GM19463 (cell line): ENCODE measurements around the gene UBR2.
A peak's percentile ranks its signal among the peaks of the same experiment; 100 is the strongest.

Experiments used
- ATAC-seq: cut with Tn5 transposase; IDR thresholded peaks from one replicate; pipeline ENCODE4 v1.9.1; 2021; ENCODE audit warnings: mild to moderate bottlenecking, moderate library complexity; ENCODE audit not compliant: unreplicated experiment

The UBR2 gene

DNA sequence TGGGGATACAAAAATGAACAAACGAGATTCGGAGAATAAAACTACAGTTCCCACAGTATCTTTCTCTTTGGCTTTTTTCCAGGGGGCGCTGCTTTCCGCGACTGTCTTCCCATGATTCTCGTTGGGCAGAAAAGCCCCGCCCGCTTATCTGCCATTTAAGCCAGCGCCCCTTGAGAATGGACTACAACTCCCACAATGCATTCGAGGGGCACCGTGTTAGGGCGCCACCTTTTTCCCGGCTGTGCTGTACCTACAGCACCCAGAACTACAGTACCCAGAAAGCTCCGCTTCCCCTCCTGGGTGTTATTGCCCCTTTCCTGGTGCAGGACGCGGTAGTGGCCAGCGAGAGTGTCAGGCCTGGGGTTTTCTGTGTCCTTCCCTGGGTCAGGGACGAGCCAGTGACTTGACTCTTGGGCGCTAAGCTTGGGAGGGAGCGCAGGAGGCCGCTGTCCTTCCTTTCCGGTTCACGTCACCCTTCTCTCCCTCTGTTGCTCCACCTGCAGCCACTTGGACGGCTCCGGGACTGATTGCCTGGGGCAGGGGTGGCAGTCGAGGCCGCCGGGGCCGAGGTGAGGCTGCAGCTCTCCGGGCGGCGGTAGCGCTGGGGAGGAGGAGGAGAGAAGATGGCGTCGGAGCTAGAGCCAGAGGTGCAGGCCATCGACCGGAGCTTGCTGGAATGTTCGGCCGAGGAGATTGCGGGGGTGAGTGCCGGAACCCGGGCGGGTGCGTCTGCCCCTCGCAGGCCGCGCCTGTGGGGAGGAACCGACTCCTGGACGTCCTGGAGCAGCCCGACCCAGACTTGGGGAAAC, at the start of gene UBR2:
TSS of gene UBR2 (plus strand) at position 333 of the 809 bp plus-strand sequence. CDS start at position 624, 291 bp downstream.
- peak; percentile 96 for ATAC-seq

DNA sequence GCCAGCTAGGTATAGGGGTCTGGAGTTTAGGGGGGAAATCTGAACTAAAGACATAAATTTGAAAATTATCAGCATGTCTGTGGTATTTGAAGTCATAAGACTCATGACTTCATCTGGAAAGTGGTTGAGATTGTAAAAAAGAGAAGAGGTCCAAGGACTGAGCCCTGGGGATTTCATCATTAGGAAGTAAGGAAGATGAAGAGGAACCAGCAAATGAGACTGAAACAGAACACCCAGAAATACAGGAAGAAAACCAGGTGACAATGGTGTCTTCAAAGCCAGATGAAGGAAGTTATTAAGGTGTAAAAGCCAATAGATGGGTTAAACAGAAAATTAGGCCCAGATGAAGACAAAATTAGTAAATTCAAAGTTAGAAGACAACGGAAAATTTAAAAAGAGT, 49.1 kb upstream of the UBR2 start:
- ATAC-seq = no peak

DNA sequence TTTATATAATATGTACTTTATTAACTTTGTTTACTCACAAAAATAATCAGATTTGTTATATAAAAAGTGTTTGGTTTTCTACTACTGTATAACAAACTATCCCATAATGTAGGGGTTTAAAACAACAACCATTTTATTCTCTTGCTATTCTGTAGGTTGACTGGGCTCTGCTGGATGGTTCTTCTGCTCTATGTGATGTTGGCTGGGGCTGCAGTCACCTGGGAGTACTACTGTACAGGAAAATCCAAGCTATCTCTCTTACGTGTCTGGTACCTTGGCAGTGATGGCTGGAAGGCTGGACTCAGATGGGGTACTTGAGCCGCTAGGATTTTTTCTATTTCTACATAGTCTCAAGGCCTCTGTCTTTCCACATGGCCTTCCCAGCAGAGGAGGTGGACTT, 44.0 kb upstream of the UBR2 start:
- no peak for ATAC-seq

DNA sequence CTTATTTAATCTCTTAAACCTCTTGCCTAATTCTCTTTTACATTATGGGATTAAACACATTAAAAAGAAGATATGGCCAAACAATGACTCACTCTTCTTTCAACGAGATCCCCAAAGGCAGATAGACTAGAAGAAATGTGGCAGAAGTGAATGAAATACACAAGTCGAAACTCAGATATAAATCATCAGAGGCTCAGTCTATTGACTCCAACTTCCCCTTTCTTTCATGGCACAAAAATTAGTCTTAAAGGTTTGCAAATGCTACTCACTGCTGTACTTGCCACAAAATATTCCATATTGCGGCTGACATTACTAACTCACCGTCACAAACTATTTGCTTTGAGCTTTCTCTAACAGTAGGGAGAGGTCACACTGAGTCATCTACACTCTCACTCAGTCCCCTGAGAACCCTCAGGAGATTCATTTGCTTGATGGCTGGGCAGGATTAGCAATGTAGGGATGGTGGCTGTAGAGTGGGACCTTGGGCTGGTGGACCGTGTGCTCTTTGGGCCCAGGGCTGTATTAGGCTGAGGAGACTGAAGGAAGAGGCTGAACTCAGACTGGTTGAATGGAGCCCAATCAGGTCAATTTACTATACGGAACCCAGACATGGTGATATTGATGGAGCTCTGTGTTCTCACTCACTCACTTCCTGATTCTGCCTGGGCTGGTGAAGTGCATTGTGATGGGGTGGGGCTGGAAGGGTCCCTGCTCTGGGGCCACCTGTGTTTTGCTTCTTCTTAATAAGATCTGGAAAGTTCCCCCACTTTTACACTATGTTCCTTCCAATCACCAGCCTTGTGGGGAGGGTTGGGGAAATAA, 42.8 kb upstream of the UBR2 start:
- peak; percentile 73 for ATAC-seq

DNA sequence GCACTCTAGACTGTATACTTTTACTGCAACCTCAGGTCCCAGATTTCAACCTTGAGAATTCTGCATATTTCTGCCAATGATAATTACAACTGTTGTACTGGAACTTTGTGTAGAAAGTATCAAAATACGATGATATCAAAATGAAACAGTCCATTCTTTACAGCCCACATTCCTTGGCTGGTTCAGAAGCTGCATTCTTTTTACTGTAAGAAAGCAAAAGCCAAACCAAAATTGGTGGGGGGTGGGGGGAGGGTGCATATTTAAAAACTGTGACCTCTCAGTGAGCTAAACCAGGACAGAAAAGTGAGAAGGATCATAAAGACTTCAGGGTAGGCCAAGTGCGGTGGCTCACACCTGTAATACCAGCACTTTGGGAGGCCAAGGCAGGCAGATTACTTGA, 41.8 kb upstream of the UBR2 start:
- ATAC-seq = no peak

DNA sequence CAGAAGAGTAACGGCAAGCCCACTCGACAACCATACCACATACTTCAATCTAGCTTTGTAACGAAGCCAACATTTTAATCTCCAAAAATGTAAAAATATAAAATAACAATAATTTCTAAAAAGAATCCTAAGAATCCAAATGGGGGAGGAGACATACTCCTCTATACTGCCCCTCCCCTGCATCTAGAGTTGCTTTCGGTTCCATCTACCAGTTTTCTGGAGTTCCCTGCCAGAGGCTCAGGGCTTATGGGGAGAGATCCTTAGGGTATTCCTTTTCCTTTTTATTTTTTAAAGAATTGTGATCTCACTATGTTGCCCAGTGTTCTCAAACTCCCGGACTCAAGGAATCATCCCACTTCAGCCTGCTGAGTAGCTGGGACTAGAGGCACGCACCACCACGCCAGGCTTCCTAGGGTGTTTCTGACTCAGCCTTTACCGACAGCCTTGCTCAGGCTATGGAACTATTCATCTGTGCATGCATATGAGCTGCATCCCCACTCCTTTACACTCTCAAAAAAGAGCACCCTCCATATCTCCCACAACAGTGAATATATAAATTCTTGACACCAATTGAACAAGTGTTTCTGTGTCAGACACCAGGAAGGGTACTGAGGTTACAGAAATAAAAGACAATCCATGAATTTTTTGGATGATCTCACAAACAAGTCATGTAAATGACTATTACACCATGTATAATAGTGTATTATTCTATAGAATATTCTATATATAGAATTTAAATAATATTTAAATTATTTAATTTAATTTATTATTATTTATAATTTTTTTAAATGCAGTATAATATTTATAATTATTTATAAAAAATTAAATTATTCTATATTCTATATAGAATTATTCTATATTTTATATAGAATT, 40.7 kb upstream of the UBR2 start:
- ATAC-seq = no peak

DNA sequence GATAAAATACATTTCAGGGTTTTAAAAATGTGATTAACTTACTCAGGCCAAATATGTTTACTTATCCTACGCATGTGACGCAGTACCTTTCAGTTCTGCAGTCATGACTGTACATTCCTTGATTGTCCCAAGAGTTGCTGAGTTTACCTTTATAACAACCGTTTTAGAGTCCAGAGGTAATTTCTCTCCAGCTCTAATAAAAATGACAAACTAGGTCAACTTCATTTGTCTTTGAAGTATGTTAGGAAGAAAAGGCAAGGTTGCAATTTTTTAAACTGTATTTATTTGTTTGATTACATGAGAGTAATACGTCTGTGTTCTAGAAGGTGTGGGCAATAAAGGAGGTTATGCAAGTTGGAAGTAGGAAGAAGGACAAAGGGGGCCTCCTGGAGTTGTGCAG, 38.6 kb upstream of the UBR2 start:
- no peak for ATAC-seq

DNA sequence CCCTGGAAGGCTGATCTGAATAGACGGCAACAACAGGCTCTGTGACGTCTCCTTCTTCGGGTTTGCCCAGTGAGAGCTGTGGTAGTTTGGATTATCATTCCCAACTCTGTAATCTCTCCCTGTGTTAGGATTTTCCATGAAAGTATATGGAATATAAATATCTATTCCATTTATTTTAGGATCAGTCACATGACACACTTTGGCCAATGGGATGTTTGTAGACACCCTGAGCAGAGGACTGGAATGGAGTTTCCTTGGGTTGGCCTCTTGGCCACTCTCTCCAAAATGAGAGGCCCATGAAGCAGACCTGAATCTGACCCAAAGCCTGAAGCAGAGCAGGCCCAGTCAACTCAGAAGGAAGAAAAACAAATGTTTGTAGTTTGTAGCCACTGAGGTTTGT, 37.2 kb upstream of the UBR2 start:
- ATAC-seq = no peak

DNA sequence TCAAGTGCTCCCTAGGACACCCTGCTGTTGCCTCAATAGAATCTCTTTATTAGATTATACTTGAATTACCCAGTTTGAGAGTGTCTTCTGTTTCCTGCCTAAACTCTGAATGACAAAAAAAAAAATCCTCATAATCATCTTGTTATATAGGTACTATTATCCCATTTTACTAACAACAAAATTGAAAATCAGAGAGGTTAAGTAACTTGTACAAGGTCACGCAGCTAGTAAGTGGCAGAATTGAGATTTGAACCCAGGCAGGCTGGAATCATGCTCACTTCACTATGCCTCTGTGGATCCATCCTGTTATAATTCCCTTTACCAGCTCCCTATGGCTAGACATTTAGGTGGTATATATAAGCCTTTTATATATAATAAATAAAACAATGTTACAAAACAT, 36.6 kb upstream of the UBR2 start:
- no peak for ATAC-seq

DNA sequence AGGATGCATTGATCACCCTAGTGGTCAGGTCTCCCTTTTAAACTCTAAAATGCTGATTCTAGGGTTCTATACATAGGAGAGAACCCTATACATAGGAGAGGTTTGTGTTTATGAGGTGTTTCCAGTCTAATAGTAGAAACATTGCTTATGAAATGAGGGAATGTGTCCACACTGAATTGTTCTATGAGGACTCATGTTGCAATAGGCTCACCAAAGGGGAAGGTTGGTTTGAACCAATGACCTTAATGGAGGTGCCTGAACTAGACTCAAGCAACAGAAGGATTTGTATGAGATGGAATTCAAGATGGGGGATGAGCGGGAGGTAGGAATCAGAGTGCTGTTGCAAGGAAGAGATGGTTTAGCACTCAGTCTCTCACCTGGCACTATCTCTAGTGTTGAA, 33.5 kb upstream of the UBR2 start:
- no peak for ATAC-seq

DNA sequence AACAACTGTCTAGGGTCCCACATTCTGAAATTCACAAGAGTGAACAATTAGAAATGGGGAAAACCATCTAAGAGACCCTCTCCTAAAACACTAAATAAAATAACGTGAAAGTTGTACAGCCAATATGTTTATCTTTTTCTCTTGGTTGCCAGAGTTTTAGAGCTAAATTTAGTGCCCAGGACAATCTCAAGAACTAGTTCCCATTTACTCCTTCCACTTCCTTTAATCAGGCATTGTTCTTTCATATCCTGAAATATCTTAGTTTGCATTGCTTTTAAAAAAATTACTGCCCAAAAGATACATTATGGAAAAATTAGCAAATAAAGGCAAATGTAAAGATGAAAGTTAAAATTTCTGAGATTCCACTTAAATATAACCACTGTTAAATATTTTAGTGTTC, 33.1 kb upstream of the UBR2 start:
- no peak for ATAC-seq

DNA sequence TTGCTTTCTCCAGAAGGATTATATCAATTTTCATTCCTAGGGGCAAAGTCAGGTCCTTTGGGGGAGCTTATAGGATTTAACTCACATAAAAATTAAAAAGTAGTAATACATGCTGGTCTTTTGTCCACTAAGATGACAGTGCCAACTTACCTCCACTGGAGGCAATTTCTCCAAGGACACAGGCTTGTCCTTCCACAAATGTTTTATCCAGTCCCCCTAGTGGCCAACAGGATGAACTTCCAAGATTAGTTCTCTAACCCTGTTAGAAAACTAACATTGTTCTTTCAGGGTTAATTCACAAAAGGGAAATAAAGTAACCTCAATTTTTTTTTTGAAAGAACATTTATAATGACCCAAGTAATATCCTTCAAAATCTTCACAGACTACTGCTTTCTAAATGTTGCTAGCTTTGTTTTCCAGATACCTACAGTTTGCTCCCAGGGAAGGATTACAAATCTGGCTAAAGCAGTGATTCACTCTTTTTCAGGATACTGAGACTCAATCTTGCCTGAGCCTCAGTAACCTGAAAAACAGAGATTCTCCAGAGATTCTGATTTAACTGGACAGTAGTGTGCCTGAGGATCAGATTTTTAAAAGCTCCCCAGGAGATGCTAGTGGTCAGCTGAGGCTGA, 31.7 kb upstream of the UBR2 start:
- no peak for ATAC-seq

DNA sequence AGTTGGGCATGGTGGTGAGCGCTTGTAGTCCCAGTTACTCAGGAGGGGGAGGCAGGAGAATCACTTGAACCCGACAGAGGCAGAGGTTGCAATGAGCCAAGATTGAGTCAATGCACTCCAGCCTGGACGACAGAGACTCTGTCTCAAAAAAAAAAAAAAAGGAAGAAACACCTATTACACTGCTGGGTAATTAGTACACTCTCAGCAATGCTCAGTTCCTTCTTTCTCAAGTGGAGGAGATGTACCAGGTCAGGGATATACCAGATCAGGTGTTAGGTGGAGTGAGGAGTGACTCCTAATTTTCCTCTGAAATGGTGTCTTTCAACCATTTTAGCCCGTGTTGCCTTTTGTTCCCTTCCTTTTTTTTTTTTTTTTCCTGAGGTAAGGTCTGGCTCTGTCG, 30.0 kb upstream of the UBR2 start:
- ATAC-seq = no peak

DNA sequence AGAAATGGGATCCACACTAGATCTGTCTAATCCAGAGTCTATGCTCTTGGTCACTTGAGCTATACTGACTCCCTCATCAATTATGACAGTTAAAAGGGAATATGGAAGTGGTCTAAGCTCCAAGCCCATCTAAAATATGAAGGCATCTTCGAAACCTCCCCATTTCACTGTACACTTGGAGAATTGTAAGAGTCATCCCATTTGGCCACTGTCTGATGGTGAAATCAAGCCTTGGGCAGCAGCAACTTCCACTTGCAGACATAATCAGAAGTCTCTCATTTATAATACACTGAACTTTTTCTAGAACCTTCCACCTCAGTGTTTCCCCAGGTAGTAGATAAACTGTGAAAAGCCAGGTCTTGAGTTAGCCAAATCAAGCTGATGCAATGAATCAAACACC, 26.3 kb upstream of the UBR2 start:
- no peak for ATAC-seq

DNA sequence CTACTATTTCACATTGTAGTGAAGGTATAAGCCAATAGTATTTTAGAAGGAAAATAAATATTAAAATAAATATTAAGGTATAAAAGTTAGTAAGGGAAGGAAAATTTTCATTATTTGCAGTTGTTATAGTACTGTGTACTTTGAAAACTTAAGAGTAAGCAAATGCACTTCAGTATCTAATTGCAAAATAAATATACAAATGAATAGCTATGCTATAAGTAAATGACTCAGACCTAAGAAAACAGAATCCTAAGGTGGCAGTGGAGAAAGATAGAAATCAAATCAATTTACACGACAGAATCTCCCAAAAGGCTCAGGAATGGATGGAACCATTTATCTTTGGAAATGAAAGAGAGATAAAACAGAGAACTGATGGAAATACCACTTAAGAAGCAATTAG, 24.7 kb upstream of the UBR2 start:
- no peak for ATAC-seq

DNA sequence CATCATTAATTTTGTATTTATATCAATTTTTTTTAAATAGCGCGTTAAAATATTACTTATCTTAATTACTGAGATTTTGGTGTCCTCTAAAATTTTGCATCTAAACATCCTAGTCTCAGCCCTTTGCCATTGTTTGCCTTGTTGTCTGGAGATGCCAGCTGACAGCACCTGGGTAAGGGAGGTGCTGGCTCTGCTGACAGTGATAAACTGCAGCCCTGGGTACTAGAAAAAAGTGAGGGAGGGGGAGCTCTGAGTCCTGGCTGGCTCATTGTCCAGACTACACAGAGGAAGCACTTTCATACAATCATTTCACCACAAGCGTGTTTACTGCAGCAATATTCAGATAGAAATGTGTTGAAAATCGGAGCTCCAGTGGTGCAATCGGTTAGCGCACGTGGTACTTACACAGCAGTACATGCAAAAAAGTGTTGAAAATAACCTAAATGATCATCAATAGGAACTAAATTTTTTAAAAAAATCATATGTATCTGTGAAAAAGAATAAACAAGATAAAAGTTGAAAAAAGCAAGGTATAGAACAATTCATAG, 18.5 kb upstream of the UBR2 start:
- ATAC-seq = no peak

DNA sequence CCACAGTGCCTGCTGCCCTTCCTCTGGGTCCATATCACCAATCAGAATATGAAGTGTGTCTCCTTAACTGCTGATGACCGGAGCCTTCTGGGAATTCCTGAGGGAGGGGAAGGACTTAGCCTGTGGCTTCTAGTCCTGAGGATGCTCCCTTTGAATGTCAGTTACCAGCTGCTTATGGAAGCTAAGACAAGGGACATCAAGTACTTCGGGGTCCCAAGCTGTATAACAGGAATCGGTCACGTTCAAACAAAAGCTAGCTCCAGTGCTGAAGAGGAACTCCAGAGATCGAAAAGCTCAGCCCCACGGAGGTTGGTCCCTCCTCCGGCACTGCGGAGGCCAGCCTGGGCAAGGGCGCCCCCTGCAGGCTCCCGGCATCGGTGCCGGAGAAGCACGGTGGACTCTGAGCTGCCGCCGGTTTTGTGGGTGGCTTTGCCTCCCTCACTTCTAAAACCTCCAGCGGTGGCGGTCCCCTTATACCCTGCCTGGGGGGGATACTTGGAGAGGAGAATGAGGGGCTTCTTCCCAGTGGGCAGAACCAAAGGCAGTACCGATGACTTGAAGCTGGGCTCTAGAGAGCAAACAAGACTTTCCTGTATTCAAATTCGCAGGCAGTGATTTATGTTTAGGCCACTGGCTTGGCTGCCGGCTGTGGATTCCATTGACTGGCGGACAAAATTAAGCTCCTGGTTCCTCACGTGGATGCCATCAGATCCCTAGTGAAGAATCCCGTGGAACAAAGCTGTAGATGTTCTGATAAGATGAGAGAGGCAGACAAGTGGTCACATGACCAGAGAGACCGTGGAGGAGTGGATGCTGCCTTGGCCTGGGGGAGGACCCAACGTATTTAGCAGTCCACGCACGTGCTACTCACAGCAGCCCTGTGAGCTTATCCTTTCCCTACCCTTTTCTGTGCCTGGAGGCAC, 16.2 kb upstream of the UBR2 start:
- ATAC-seq = peak; percentile 80

DNA sequence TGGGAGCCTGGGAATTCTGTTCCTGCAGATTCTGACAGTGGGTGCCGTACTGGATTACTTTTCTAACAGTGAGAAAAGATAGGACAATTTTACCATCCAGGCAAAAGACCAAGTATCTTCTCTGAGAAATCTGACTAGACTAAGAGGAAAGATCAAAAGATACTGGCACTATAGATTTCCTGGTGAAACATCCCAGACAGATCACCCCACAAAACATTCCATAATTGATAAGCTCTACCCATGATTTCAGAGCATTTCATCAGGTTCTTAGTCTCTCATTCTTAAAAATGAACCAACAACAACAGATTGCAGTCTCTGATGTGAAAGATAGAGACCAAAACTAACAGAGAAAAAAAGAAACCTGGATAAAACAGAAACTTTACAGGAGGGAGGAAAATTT, 13.6 kb upstream of the UBR2 start:
- no peak for ATAC-seq

DNA sequence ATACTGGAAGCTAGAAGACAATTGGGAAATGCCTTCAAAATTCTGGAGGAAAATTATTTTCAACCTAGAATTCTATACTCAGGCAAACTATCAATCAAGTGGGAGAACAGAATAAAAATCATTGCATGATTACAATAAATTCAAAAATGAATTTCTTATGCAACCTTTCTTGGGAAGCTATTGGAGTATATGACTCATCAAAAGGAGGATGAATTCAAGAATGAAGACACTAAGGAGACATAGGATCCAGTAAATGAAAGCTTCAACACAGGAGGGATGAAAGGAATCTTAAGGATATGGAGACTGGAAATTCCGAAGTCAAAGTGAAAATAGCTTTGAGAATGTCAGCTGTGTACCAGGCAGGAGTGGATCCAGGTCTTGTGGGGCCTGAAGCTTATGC, 12.6 kb upstream of the UBR2 start:
- ATAC-seq = no peak

DNA sequence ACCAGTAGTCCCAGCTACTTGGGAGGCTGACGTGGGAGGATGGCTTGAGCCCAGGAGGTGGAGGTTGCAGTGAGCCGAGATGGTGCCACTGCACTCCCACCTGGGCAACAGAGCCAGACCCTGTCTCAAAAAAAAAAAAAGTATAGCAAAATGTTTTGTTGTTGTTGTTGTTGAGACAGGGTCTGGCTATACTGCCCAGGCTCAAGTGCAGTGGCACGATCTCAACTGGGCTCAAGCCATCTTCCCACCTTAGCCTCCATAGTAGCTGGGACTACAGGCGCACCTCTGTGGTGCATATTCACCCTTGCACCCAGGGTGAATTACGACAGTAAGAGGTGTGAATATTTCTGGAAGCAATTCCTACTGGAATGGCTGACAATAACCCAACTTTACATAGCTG, 11.4 kb upstream of the UBR2 start:
- no peak for ATAC-seq
